GM21717 (cell line): ENCODE data around the gene SKP2.
"Not testable (repeated sequence)": the region's sequence is repeated elsewhere in the genome, so short reads cannot be mapped to it uniquely, and the experiment has no call there.

Experiments
- ATAC-seq: cut with Tn5 transposase; IDR thresholded peaks from one replicate; pipeline ENCODE4 v1.9.1; 2021; ENCODE audit warnings: mild to moderate bottlenecking, moderate library complexity; ENCODE audit not compliant: unreplicated experiment

Gene SKP2

GRCh38 chr5:36198281-36198680, 46.4 kb downstream of the SKP2 start:
- ATAC-seq = no peak

- ATAC-seq = not testable (repeated sequence)
Measured at GRCh38 chr5:36198783-36199182, 46.9 kb downstream of the SKP2 start.

- ATAC-seq = no peak
Measured at GRCh38 chr5:36199620-36200019, 47.7 kb downstream of the SKP2 start.

GRCh38 chr5:36200513-36200912, 48.6 kb downstream of the SKP2 start:
- no peak for ATAC-seq

- no peak for ATAC-seq
Measured at GRCh38 chr5:36202521-36202961, 50.6 kb downstream of the SKP2 start.

GRCh38 chr5:36205329-36205728, 53.4 kb downstream of the SKP2 start:
- no peak for ATAC-seq

GRCh38 chr5:36206913-36207312, 55.0 kb downstream of the SKP2 start:
- no peak for ATAC-seq

- no peak for ATAC-seq
Measured at GRCh38 chr5:36208786-36209185, 56.9 kb downstream of the SKP2 start.

GRCh38 chr5:36209664-36210063, 57.8 kb downstream of the SKP2 start:
- ATAC-seq = no peak

- no peak for ATAC-seq
Measured at GRCh38 chr5:36214436-36214835, 62.5 kb downstream of the SKP2 start.

GRCh38 chr5:36215910-36216309, 64.0 kb downstream of the SKP2 start:
- no peak for ATAC-seq

- no peak for ATAC-seq
Measured at GRCh38 chr5:36217567-36217966, 65.7 kb downstream of the SKP2 start.

GRCh38 chr5:36217988-36218387, 66.1 kb downstream of the SKP2 start:
- ATAC-seq = no peak

- no peak for ATAC-seq
Measured at GRCh38 chr5:36222620-36223019, 70.7 kb downstream of the SKP2 start.

GRCh38 chr5:36227046-36227445, 75.1 kb downstream of the SKP2 start:
- no peak for ATAC-seq

GRCh38 chr5:36228505-36228904, 76.6 kb downstream of the SKP2 start:
- ATAC-seq = no peak

- ATAC-seq = no peak
Measured at GRCh38 chr5:36230151-36230790, 78.4 kb downstream of the SKP2 start.

GRCh38 chr5:36232533-36232932, 80.6 kb downstream of the SKP2 start:
- no peak for ATAC-seq
